Neural progenitor cell (in vitro differentiated cells): ENCODE data around the gene KRT5.

Experiments used
- CTCF ChIP-seq: fragments of 200-600 bp; sonication (generic); IDR thresholded peaks from 2 replicates; pipeline ENCODE4 v1.5.1; 2017; ENCODE audit warnings: antibody characterized with exemption, mild to moderate bottlenecking
- EZH2phosphoT487 ChIP-seq: fragments of 200-600 bp; sonication (generic); IDR thresholded peaks from 2 replicates; pipeline ENCODE4 v1.6.1; 2017; ENCODE audit warnings: antibody characterized with exemption

- TF ChIP-seq CTCF (no peak), EZH2phosphoT487 (no peak)
These were observed 977 bp upstream of the KRT5 start for GRCh38 chr12:52521175-52521567.
